GM18499 (cell line): ENCODE data around the gene ZSCAN5B.
"Not testable (repeated sequence)": the region's sequence is repeated elsewhere in the genome, so short reads cannot be mapped to it uniquely, and the experiment has no call there.

Experiments
- ATAC-seq: cut with Tn5 transposase; IDR thresholded peaks from one replicate; pipeline ENCODE4 v1.9.1; 2021; ENCODE audit warnings: moderate number of reproducible peaks; ENCODE audit not compliant: insufficient read depth, unreplicated experiment

The ZSCAN5B gene

GRCh38 chr19:56148955-56149655 lies 48.5 kb downstream of the ZSCAN5B start:
- not testable (repeated sequence) for ATAC-seq

GRCh38 chr19:56148096-56148495 lies 49.5 kb downstream of the ZSCAN5B start:
- ATAC-seq = no peak

DNA sequence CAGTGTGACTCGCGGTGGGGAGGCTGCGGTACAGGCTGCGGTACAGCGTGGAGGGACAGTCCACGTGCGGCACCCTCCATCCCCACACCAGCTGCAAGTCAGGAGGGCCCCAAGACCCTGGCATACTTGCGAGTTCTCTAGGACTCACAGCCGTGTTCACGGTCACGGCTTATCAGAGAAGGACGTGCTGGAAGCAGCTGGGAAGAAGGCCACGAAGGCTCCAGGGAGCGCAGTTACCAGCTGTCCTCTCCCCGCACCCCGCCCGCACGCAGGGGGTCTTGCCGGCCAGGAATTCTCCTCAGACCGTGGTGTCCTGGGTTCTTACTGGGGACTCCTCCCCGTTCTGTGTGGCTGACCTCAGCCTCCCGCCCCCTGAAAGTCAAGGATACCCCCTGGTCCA lies 50.3 kb downstream of the ZSCAN5B start:
- no peak for ATAC-seq

- ATAC-seq = no peak
These were observed 50.7 kb downstream of the ZSCAN5B start for GRCh38 chr19:56146904-56147303.

GRCh38 chr19:56145698-56146097 lies 51.9 kb downstream of the ZSCAN5B start:
- ATAC-seq = no peak

- no peak for ATAC-seq
These were observed 52.8 kb downstream of the ZSCAN5B start for GRCh38 chr19:56144831-56145230.

GRCh38 chr19:56144376-56144775 lies 53.2 kb downstream of the ZSCAN5B start:
- no peak for ATAC-seq

DNA sequence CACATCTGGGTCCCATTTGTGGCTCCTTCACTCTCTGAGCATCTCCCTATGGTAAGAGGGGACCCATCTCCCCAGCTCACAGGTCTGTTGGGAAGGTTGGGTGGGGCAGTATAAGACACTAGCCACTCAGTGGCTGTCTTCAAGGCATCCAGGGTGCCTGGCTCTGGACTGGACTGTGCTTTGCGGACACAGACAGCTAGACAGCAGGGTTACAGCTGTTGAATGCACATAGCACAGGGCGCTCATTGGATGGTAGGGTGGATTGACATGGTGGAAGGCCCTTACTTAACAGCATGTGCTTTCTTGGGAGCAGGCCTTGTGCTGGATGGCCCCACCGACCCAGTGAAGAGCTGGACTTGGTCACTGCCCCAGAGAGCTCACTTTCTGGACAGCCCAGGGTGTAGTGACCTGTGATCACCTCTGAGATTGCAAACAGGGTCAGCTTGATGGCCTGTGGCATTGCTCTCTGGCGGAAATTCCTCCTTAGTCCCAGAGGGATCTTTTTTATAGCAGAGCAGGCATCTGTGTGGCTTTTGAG lies 54.6 kb downstream of the ZSCAN5B start:
- ATAC-seq = no peak

DNA sequence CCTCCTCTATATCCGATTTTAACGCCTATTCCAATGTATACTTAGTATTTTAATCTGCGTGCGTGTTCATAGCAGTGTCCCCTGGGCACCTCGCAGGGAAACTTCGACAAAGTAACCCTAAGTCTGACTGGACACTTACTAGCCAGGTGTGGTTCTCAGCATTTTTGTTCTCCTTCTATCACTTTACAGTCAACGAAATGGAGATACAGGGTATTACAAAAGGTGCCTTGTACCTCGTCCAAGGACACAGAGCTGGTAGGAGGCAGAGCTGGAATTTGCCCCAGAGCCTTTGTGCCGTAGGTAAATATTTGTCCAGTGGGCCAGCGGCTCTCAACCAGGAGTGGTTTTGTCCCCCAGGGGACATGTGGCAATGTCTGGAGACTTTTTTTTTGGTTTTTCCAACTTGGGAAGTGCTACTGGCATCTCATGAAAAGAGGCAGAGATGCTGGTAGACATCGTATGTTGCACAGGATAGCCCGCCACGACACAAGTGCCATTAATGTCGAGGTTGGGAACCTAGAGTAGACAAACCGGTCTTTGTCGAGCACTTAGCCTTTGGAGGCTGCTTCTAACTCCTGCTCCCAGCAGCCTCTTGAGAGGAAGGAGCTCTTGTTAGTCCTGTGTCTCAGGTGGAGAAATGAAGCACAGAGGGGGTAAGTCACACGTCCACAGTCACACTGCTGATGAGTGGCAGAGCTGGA lies 55.3 kb downstream of the ZSCAN5B start:
- no peak for ATAC-seq

- ATAC-seq = no peak
These were observed 56.1 kb downstream of the ZSCAN5B start for GRCh38 chr19:56141417-56141993.

- peak; percentile 88 for ATAC-seq
These were observed 56.8 kb downstream of the ZSCAN5B start, which contains the start of gene ZNF444 for GRCh38 chr19:56140583-56141416. Gene ZNF444 (plus strand): TSS chr19:56141287. CDS start chr19:56146912, 5,625 bp downstream.

DNA sequence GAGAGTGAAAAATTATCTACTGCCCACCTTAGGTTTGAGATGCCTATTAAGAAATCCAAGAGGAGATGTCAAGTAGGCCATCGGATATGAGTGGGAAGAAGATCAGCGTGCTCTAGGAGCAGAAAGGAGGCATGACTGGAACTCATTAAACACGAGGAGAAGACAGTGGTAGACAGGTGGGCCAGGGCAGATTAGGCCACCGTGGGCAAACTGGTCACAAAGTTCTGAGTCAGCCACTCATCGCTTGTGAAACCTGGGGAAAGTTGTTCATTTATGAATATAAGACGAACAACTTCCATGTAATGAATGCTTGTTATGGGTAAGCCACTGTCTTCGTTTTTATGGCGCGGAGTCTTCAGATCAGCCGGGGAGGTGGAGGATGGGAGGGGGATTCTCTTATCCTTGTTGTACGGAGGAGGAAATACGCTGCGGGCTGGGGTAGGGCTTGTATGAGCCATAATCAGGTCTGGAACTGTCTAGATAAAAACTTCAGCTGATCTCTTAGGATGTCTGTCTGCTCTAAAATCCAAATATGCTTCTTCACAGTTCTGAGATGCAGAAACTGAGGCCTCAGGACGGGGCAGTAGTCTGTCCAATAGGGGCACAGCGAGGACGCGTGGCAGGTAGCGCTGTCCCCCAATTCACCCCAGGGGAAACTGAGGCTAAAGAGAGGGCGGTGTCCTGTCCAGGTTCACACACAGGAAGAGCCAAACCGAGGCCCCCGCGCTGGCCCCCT lies 57.6 kb downstream of the ZSCAN5B start:
- no peak for ATAC-seq
